SU-DHL-6 (cell line): ENCODE measurements around the gene ASB15.

Source experiments
- H2AFZ ChIP-seq: fragments of 200-600 bp; sonication (generic); 2 replicates; pipeline ENCODE4 v1.6.1; 2014; ENCODE audit warnings: low read depth, mild to moderate bottlenecking, moderate library complexity, mixed read lengths, antibody characterized with exemption, low read length; ENCODE audit not compliant: severe bottlenecking
- H3F3A ChIP-seq: fragments of 200-600 bp; shearing (Covaris generic); 2 replicates; pipeline ENCODE4 v1.6.0; 2016; ENCODE audit warnings: antibody characterized with exemption, mild to moderate bottlenecking; ENCODE audit not compliant: insufficient read depth
- H3K27ac ChIP-seq: fragments of 200-600 bp; sonication (generic); 2 replicates; pipeline ENCODE4 v1.5.1; 2016; ENCODE audit warnings: low read depth, mild to moderate bottlenecking, low read length, moderate library complexity, mixed read lengths
- H3K27me3 ChIP-seq: fragments of 200-600 bp; sonication (generic), shearing (Covaris generic); 2 replicates; pipeline ENCODE4 v1.6.0; 2014; ENCODE audit warnings: mild to moderate bottlenecking, low read length
- H3K36me3 ChIP-seq: fragments of 200-600 bp; sonication (generic); 2 replicates; pipeline ENCODE4 v1.6.1; 2014; ENCODE audit warnings: mild to moderate bottlenecking, low read length, mixed read lengths
- H3K4me2 ChIP-seq: fragments of 300-600, 200-600 bp; shearing (Covaris generic), sonication (generic); 2 replicates; pipeline ENCODE4 v1.6.0; 2014; ENCODE audit warnings: low read length, low read depth, mild to moderate bottlenecking; ENCODE audit not compliant: poor library complexity, severe bottlenecking
- H3K4me3 ChIP-seq: fragments of 200-600 bp; sonication (generic); 2 replicates; pipeline ENCODE4 v1.5.1; 2014; ENCODE audit warnings: antibody characterized with exemption, low read length, mild to moderate bottlenecking, mixed read lengths; ENCODE audit not compliant: insufficient read depth, poor library complexity, severe bottlenecking
- H3K79me2 ChIP-seq: fragments of 200-600 bp; sonication (generic); 2 replicates; pipeline ENCODE4 v1.6.1; 2014; ENCODE audit warnings: mild to moderate bottlenecking, low read length, moderate library complexity; ENCODE audit not compliant: insufficient read depth
- H3K9ac ChIP-seq: fragments of 200-600 bp; sonication (generic); 2 replicates; pipeline ENCODE4 v1.7.0; 2014; ENCODE audit warnings: mild to moderate bottlenecking, low read length
- H3K9me2 ChIP-seq: fragments of 200-600 bp; sonication (generic); replicated peaks from 2 replicates; pipeline ENCODE4 v1.6.1; 2014; ENCODE audit warnings: low read length; ENCODE audit not compliant: insufficient read depth
- H3K9me3 ChIP-seq: fragments of 200-600 bp; sonication (generic); 2 replicates; pipeline ENCODE4 v1.6.1; 2014; ENCODE audit warnings: low read length, mixed read lengths; ENCODE audit not compliant: insufficient read depth
- H4K20me1 ChIP-seq: fragments of 200-600 bp; sonication (generic); 2 replicates; pipeline ENCODE4 v1.6.1; 2014; ENCODE audit warnings: low read depth, mild to moderate bottlenecking, antibody characterized with exemption, low read length, moderate library complexity, mixed read lengths
- CTCF ChIP-seq: fragments of 200-600 bp; sonication (generic); IDR thresholded peaks from one replicate; pipeline ENCODE4 v1.5.1; 2017; ENCODE audit warnings: antibody characterized with exemption, mild to moderate bottlenecking, low read length, moderate library complexity; ENCODE audit not compliant: insufficient read depth, poor library complexity, severe bottlenecking
- EZH2phosphoT487 ChIP-seq: fragments of 200-600 bp; sonication (generic), shearing (Covaris generic); conservative IDR thresholded peaks from 2 replicates; pipeline ENCODE4 v1.6.1; 2018; ENCODE audit warnings: mild to moderate bottlenecking, antibody characterized with exemption, low read length, moderate library complexity, mixed read lengths

The ASB15 gene

GRCh38 chr7:123570390-123571182, 31.0 kb upstream of the ASB15 start:
- H2AFZ ChIP-seq: no peak overlapping the region
- H3K9ac ChIP-seq: no peak overlapping the region
- H3K4me2 ChIP-seq: no peak overlapping the region
- H3K79me2 ChIP-seq: no peaks in the 10 kb centered on the region
- no peak overlapping the region for H3K27ac ChIP-seq
- no peaks in the 10 kb centered on the region for H4K20me1 ChIP-seq
- H3F3A ChIP-seq: no peaks in the 10 kb centered on the region
- no peaks in the 10 kb centered on the region for H3K9me3 ChIP-seq
- no peak overlapping the region for H3K4me3 ChIP-seq
- no peaks in the 10 kb centered on the region for H3K27me3 ChIP-seq
- no peaks in the 10 kb centered on the region for H3K9me2 ChIP-seq
- no peak for TF ChIP-seq EZH2phosphoT487
- TF ChIP-seq CTCF: no peak
- no peaks in the 10 kb centered on the region for H3K36me3 ChIP-seq

DNA sequence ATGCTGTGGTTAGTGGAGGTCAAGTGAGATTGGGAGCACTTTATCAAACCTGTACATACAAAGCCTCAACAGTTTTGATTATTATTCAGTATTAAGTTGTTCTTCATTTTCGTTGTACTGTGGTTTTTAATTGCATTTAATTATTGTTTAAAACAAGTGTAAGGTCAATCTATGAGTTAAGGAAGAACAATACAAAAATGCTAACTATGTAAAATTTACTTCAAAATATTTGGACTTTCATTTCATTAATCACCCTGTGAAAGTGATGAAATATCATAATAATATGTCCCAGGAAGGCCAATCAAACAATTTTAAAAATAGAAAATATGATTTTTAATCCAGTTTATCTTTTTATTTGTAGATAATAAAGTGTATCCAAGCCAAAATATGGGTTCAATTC, 30.4 kb upstream of the ASB15 start:
- no peaks in the 10 kb centered on the region for H4K20me1 ChIP-seq
- no peaks in the 10 kb centered on the region for H3K27me3 ChIP-seq
- no peaks in the 10 kb centered on the region for H3K36me3 ChIP-seq
- H3K79me2 ChIP-seq: no peaks in the 10 kb centered on the region
- TF ChIP-seq EZH2phosphoT487 (no peak), CTCF (no peak)
- no peak overlapping the region for H2AFZ ChIP-seq
- H3F3A ChIP-seq: no peaks in the 10 kb centered on the region
- no peak overlapping the region for H3K27ac ChIP-seq
- no peak overlapping the region for H3K4me2 ChIP-seq
- no peak overlapping the region for H3K4me3 ChIP-seq
- H3K9ac ChIP-seq: no peak overlapping the region
- no peaks in the 10 kb centered on the region for H3K9me2 ChIP-seq
- H3K9me3 ChIP-seq: no peaks in the 10 kb centered on the region

- Histone ChIP-seq H3K4me3 (no peak overlapping the region), H3K27ac (no peak overlapping the region), H3K9ac (no peak overlapping the region), H3K9me2 (no peaks in the 10 kb centered on the region), H3K36me3 (no peaks in the 10 kb centered on the region), H3K27me3 (no peaks in the 10 kb centered on the region), H3K9me3 (no peaks in the 10 kb centered on the region), H2AFZ (no peak overlapping the region), H4K20me1 (no peaks in the 10 kb centered on the region), H3F3A (no peaks in the 10 kb centered on the region), H3K4me2 (no peak overlapping the region), H3K79me2 (no peaks in the 10 kb centered on the region)
- no peak for TF ChIP-seq CTCF
- no peak for TF ChIP-seq EZH2phosphoT487
These were observed 29.9 kb upstream of the ASB15 start for GRCh38 chr7:123571684-123572083.
